Spleen (tissue), 7 donors: ENCODE measurements around the gene NAALADL2.

ENCODE experiments used
- CTCF ChIP-seq, 11 experiments: fragments of 200-600 bp in 7 of 11; fragments of 450-650 bp in 4 of 11; sonication (generic) in 4 of 11; IDR thresholded peaks in 8 of 11; conservative IDR thresholded peaks in 3 of 11; 1 replicate in 7 of 11; 2 replicates in 4 of 11; pipeline versions ENCODE4 v1.4.0 to v1.8.0; 2016 to 2021; ENCODE audit warnings: antibody characterized with exemption in 11 of 11, inconsistent platforms in 4 of 11, mild to moderate bottlenecking in 1 of 11
- POLR2A ChIP-seq, 3 donors: fragments of 450-650 bp; IDR thresholded peaks; one replicate each; pipeline ENCODE4 v1.5.1; 2017; ENCODE audit warnings: antibody characterized with exemption in 3 of 3, mild to moderate bottlenecking in 1 of 3
- POLR2AphosphoS5 ChIP-seq, 3 donors: sonication (generic); formaldehyde crosslinking; IDR thresholded peaks; one replicate each; pipeline ENCODE4 v1.5.1; 2017; ENCODE audit warnings: antibody characterized with exemption in 3 of 3
- donor health status: DM: no; HTN: no; CAD: no; lungs with moderate emphysema.
- donor health status: DM: no; HTN: no; CAD: no.
- donor health status: DM: no; HTN: no; CAD: no.

DNA sequence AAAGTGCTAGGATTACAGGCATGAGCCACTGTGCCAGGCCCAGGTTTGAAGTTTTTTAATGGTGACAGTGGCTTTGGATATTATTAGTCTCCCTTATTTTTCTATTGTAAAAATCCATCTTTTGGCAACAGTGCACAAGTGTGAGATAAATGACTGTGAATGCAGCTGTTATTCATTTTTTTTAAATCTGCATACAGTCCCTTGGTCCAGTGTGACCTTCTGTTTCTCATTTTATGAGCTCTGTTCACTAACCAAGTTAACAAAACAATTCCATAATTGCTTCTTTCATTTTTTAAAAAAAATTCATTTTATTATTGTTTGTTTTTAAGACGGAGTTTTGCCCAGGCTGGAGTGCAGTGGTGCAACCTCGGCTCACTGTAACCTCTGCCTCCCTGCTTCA lies 381.8 kb downstream of the NAALADL2 start:
- TF ChIP-seq CTCF (IDR thresholded peaks at IDR 0.05 in 8 of 11, conservative IDR thresholded peaks at IDR 0.05 in 3 of 11) (no peak), POLR2A (IDR thresholded peaks at IDR 0.05) (no peak), POLR2AphosphoS5 (IDR thresholded peaks at IDR 0.05) (no peak)
